ENCODE data around the gene LUC7L3. TPM values are rescaled to one million over a fixed set of nuclear protein-coding genes. Genes with fewer than 3 reads are reported as not detected.

The LUC7L3 gene
- total and polyA plus RNA-seq, 4 donors: 79.3 to 555 (median 322) TPM

DNA sequence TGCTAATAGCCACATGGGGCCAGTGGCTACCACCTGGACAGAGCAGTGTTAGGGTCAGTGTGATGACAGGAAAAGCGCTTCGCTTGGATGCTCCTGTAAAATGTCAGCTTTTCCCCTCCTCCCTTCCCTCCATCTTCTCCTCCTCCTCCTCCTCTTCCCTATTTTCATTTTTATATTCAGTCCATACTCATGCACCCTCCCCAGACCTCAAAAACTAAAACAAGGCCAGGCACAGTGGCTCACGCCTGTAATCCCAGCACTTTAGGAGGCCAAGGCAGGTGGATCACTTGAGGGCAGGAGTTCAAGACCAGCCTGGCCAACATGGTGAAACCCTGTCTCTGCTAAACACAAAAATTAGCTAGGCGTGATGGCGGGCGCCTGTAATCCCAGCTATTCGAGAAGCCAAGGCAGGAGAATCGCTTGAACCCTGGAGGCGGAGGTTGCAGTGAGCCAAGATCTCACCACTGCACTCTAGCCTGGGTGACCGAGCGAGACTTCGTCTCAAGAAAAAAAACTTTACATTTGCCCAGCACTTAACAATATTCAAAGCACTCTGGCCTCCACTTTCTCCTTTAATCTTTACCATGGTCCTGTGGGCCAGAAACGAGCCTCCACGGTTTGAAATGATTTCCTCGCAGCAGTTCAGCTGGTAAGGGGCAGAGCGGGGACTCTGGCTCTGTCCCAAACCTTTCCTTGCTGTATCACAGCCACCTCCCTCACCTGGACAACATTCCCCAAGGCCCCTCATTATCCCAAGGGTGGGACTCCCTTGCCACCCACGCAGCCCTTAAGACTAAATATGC lies 33.5 kb upstream of the LUC7L3 start:
- H3K27ac ChIP-seq (ENCODE audit: low read depth, low read length): no peak overlapping the region
- no peak for DNase-seq (ENCODE audit: low read depth in 4 of 6, low spot score in 6 of 6)
- WGBS (ENCODE audit: insufficient coverage): 85% methylated on average over 15 of the region's 17 CpGs

DNA sequence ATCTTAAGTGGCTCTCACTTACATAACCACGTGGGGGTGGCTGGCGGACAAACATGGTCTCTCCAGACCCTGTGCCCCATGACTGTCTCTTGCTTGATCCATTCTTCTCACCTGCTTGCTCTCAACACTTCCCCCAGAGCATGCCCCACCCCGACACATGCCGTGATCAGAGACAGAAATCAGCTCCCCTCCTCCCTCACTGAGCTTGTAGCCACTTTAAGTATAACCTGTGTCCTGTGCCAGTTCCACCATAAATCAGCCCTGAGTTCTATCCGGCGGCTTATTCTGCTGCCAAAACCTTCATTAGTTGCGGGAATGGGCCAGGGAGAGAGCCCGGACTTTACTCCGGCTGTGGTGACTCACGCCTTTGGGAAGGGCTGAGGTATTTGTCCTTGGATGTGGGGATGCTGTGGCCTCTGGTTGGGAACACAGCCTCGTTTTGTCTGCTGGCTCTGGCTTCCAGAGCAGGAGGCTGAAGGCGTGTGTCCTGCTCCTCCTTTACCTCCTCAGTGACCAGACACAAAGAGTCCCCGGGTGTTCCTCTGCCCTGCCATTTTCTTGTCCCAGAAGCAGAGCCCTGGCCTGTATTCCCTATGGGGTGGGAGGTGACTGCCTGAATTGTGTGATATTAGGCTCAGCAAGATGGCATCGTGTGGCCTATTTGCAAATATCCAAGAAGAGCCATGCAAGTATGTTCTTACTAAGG lies 32.8 kb upstream of the LUC7L3 start:
- Histone ChIP-seq H3K4me1 (ENCODE audit: control insufficient read depth, insufficient read depth, low read length) (peaks cover 42% of the 10 kb centered on the region), H3K27ac (ENCODE audit: low read depth, low read length) (peak overlapping the region; percentile 48), H3K4me3 (ENCODE audit: low read depth, low read length) (no peak overlapping the region), H3K36me3 (ENCODE audit: control insufficient read depth, insufficient read depth, low read length) (no peaks in the 10 kb centered on the region), H3K9me3 (ENCODE audit: control insufficient read depth, insufficient read depth, low read length) (no peaks in the 10 kb centered on the region), H3K27me3 (ENCODE audit: control insufficient read depth, insufficient read depth, low read length) (no peaks in the 10 kb centered on the region)
- peak in 3 of 6 donors; percentile 18 to 64 (median 61) for DNase-seq (ENCODE audit: low read depth in 4 of 6, low spot score in 6 of 6)
- 41% methylated on average over 11 of the region's 14 CpGs for WGBS (ENCODE audit: insufficient coverage)

More for the DNA sequence above, 33.5 kb upstream of the LUC7L3 start:
- Histone ChIP-seq H3K4me1 (ENCODE audit: control insufficient read depth, insufficient read depth, low read length) (peaks cover 48% of the 10 kb centered on the region), H3K27me3 (ENCODE audit: control insufficient read depth, insufficient read depth, low read length) (no peaks in the 10 kb centered on the region), H3K9me3 (ENCODE audit: control insufficient read depth, insufficient read depth, low read length) (no peaks in the 10 kb centered on the region), H3K36me3 (ENCODE audit: control insufficient read depth, insufficient read depth, low read length) (no peaks in the 10 kb centered on the region), H3K4me3 (ENCODE audit: low read depth, low read length) (no peak overlapping the region)

DNA sequence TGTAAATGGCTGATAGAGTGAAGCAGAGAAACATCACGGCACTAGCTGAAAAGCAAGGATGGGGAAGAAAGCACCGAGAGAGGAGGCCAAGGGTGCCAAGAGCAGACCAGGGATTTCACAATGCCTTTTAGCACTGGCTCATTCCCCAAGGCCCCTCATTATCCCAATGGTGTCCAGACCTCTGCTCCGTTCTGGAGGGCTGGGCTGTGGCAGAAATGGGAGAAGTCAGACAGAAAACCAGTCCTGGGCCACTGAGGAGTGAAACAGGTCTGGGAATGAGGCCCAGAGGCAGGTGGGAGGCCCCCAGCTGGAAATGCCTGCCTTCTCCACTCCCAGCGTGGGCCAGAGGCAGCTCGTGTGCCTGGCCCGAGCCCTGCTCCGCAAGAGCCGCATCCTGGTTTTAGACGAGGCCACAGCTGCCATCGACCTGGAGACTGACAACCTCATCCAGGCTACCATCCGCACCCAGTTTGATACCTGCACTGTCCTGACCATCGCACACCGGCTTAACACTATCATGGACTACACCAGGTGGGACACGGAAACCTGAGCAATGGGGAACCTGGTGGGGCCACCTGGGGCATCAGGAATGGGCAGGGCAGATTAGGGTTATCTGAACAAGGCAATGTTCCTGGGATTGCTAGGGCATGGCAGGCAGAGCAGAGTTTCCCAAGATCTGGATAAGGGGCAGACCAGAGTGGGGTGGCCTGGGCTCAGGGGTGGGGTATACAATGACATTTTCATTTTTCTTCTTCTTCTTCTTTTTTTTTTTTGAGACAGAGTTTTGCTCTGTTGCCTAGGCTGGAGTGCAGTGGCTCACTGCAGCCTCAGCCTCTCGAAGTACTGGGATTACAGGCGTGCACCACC lies 32.0 kb upstream of the LUC7L3 start:
- no peak for DNase-seq (ENCODE audit: low read depth in 4 of 6, low spot score in 6 of 6)
- H3K4me3 ChIP-seq (ENCODE audit: low read depth, low read length): no peak overlapping the region
- no peaks in the 10 kb centered on the region for H3K9me3 ChIP-seq (ENCODE audit: control insufficient read depth, insufficient read depth, low read length)
- H3K27ac ChIP-seq (ENCODE audit: low read depth, low read length): peak overlapping the region; percentile 48
- WGBS (ENCODE audit: insufficient coverage): 83% methylated on average over 15 of the region's 16 CpGs
- H3K27me3 ChIP-seq (ENCODE audit: control insufficient read depth, insufficient read depth, low read length): no peaks in the 10 kb centered on the region
- peaks cover 44% of the 10 kb centered on the region for H3K4me1 ChIP-seq (ENCODE audit: control insufficient read depth, insufficient read depth, low read length)
- H3K36me3 ChIP-seq (ENCODE audit: control insufficient read depth, insufficient read depth, low read length): no peaks in the 10 kb centered on the region

DNA sequence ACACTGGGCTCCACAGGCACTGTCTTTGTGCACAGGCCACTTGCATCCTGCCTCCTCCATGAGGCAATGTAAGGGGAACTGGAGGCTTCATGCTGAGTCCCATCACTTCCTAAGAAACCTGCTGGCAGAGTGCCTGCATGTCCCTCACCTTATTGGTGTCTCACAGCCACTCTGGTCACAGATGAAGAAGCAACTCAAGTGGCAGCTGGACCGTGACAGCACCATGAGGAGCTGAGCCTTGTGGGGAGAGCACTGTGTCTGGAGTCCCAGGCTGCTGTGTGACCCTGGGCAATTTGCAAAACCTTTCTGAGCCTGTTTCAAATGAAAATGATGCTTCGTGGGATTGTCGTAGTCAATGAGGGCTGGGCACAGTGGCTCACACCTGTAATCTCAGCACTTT lies 31.2 kb upstream of the LUC7L3 start:
- Histone ChIP-seq H3K27ac (ENCODE audit: low read depth, low read length) (no peak overlapping the region), H3K36me3 (ENCODE audit: control insufficient read depth, insufficient read depth, low read length) (peaks cover 5% of the 10 kb centered on the region), H3K27me3 (ENCODE audit: control insufficient read depth, insufficient read depth, low read length) (no peaks in the 10 kb centered on the region), H3K9me3 (ENCODE audit: control insufficient read depth, insufficient read depth, low read length) (no peaks in the 10 kb centered on the region), H3K4me3 (ENCODE audit: low read depth, low read length) (no peak overlapping the region), H3K4me1 (ENCODE audit: control insufficient read depth, insufficient read depth, low read length) (peaks cover 48% of the 10 kb centered on the region)
- 98% methylated on average over 3 of the region's 3 CpGs for WGBS (ENCODE audit: insufficient coverage)
- no peak for DNase-seq (ENCODE audit: low read depth in 4 of 6, low spot score in 6 of 6)

DNA sequence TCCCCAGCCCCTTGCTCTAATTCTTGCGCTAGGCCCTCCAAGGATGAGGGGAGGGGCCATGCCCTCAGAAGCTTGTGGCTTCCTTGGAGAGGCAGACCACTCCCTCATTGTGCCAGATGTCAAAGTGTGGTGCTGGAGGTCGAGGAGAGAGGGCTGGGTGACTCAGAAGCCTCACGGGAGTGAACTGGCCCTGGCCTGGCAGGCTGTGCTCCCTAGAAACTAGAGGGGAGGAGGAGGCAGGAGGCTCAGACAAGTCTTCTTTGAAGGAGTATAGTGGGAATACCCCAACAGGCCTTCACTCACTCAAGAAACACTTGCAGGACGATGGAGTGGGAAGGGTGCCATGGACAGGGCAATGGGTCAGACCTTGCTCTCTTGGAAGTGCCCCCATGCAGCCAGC lies 30.2 kb upstream of the LUC7L3 start:
- 59% methylated on average over 3 of the region's 4 CpGs for WGBS (ENCODE audit: insufficient coverage)

DNA sequence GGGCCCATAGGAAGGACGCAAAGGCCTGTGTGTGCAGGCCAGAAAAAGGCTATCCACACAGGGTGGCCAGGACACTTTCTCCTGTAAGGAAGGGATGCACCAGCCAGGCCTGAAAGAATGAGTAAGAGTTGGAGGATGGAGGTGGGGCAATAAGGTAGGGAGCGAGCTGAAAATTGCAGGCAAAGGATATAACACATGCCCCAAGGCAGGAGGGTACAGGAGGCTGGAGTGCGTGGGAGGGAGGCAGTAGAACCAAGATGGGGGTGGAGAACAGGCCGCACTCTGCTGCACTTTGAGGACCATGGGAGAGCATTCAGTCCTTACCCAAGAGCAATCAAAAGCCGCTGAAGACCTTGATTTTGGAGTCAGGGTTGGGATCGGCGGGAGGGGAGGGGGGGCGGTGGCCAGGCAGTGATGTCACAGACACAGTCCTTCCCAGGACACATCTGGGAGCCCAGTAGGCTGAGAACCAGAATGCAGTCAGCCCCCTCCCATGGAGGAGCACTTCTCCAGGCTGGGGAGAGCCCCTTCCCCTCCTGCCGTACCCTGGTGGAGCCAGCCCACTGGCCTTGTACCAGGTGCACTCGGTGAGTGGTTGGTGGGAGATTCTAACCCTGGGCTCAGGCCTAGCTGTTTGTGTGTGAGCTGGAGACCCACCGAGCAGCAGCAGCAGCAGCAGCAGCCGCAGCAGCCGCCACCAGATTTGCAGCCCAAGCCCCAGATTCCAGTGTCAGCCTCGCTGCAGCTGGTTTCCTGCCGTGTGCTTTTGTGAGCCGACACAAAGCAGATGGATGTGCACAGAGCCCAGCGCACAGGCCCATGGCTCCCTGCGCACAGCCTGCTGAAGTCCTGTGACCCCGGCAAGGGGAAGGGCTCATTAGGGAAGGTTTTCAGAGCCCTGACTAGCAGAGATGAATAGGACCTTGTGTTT lies 29.2 kb upstream of the LUC7L3 start:
- peak overlapping the region; percentile 42 for H3K27ac ChIP-seq (ENCODE audit: low read depth, low read length)
- 30% methylated on average over 16 of the region's 19 CpGs for WGBS (ENCODE audit: insufficient coverage)
- no peak overlapping the region for H3K4me3 ChIP-seq (ENCODE audit: low read depth, low read length)
- no peaks in the 10 kb centered on the region for H3K27me3 ChIP-seq (ENCODE audit: control insufficient read depth, insufficient read depth, low read length)
- DNase-seq (ENCODE audit: low read depth in 4 of 6, low spot score in 6 of 6): peak in 3 of 6 donors; percentile 24 to 84 (median 81)
- H3K36me3 ChIP-seq (ENCODE audit: control insufficient read depth, insufficient read depth, low read length): peaks cover 14% of the 10 kb centered on the region
- no peaks in the 10 kb centered on the region for H3K9me3 ChIP-seq (ENCODE audit: control insufficient read depth, insufficient read depth, low read length)
- H3K4me1 ChIP-seq (ENCODE audit: control insufficient read depth, insufficient read depth, low read length): peaks cover 48% of the 10 kb centered on the region

More for the DNA sequence above, 30.2 kb upstream of the LUC7L3 start:
- H3K4me1 ChIP-seq (ENCODE audit: control insufficient read depth, insufficient read depth, low read length): peaks cover 48% of the 10 kb centered on the region
- no peaks in the 10 kb centered on the region for H3K9me3 ChIP-seq (ENCODE audit: control insufficient read depth, insufficient read depth, low read length)
- H3K4me3 ChIP-seq (ENCODE audit: low read depth, low read length): no peak overlapping the region
- peaks cover 12% of the 10 kb centered on the region for H3K36me3 ChIP-seq (ENCODE audit: control insufficient read depth, insufficient read depth, low read length)
- H3K27ac ChIP-seq (ENCODE audit: low read depth, low read length): no peak overlapping the region
- DNase-seq (ENCODE audit: low read depth in 4 of 6, low spot score in 6 of 6): no peak
- no peaks in the 10 kb centered on the region for H3K27me3 ChIP-seq (ENCODE audit: control insufficient read depth, insufficient read depth, low read length)

DNA sequence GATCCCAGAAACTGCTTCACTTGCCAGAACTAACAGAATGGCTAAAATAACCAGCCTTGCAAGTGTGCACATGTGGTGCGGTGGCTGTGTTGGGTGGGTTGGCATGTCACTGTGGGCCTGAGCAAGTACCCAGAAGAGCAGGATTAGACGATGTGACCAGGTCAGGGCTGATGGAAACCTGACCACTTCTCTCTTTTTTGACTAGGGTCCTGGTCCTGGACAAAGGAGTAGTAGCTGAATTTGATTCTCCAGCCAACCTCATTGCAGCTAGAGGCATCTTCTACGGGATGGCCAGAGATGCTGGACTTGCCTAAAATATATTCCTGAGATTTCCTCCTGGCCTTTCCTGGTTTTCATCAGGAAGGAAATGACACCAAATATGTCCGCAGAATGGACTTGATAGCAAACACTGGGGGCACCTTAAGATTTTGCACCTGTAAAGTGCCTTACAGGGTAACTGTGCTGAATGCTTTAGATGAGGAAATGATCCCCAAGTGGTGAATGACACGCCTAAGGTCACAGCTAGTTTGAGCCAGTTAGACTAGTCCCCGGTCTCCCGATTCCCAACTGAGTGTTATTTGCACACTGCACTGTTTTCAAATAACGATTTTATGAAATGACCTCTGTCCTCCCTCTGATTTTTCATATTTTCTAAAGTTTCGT lies 28.4 kb upstream of the LUC7L3 start:
- Histone ChIP-seq H3K4me1 (ENCODE audit: control insufficient read depth, insufficient read depth, low read length) (peaks cover 47% of the 10 kb centered on the region), H3K4me3 (ENCODE audit: low read depth, low read length) (no peak overlapping the region), H3K36me3 (ENCODE audit: control insufficient read depth, insufficient read depth, low read length) (peaks cover 20% of the 10 kb centered on the region), H3K9me3 (ENCODE audit: control insufficient read depth, insufficient read depth, low read length) (no peaks in the 10 kb centered on the region), H3K27ac (ENCODE audit: low read depth, low read length) (peak overlapping the region; percentile 42), H3K27me3 (ENCODE audit: control insufficient read depth, insufficient read depth, low read length) (no peaks in the 10 kb centered on the region)
- DNase-seq (ENCODE audit: low read depth in 4 of 6, low spot score in 6 of 6): no peak
- 62% methylated on average over 4 of the region's 9 CpGs for WGBS (ENCODE audit: insufficient coverage)

DNA sequence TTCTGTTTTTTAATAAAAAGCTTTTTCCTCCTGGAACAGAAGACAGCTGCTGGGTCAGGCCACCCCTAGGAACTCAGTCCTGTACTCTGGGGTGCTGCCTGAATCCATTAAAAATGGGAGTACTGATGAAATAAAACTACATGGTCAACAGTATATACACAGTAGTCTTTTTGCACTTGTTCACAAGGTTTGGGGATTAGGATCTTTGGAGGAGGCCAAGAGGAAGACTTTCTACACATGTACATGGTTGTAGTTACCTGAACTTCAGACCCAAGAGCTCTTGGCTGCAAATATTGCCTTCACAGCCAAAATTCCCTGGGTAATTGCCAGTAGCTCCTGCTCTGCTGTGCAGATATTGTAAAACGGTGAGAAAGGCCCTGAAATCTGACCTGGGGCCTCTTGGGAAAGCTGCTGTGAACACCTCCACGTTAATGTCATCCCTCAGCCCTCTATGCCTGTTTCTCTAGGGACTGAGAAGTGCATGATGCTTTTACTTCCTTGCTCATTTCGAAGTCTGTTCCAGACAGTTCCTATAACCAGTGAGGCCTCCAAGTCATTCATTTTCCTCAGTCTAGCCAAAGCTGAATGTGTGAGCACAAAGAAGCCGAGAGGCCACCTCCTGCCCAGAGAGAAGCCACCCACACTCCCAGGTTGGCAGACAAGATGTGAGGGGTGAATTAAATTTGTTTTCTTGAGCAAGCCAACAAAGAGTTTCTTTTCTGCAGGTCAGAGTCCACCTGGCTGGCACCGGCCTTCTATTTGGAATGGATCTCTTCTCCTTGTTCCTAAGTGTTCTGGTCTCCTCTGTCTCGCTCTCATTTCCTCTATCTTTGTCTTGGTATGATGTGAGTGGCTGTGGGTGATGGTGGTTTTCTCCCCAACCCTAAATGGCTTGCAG lies 27.6 kb upstream of the LUC7L3 start:
- Histone ChIP-seq H3K27ac (ENCODE audit: low read depth, low read length) (no peak overlapping the region), H3K4me3 (ENCODE audit: low read depth, low read length) (no peak overlapping the region), H3K4me1 (ENCODE audit: control insufficient read depth, insufficient read depth, low read length) (peaks cover 39% of the 10 kb centered on the region), H3K36me3 (ENCODE audit: control insufficient read depth, insufficient read depth, low read length) (peaks cover 23% of the 10 kb centered on the region), H3K9me3 (ENCODE audit: control insufficient read depth, insufficient read depth, low read length) (no peaks in the 10 kb centered on the region), H3K27me3 (ENCODE audit: control insufficient read depth, insufficient read depth, low read length) (no peaks in the 10 kb centered on the region)
- WGBS (ENCODE audit: insufficient coverage): 32% methylated on average over 4 of the region's 6 CpGs
- DNase-seq (ENCODE audit: low read depth in 4 of 6, low spot score in 6 of 6): peak in 2 of 6 donors; percentile 36 to 49
